ENCODE measurements around the gene ZNF891. TPM values are rescaled to one million over a fixed set of nuclear protein-coding genes. Genes with fewer than 3 reads are reported as not detected.

ZNF891 gene
- total and polyA plus RNA-seq, 2 of the 8 experiments (the other 6 are each of a cell fraction or from before 2014, with no cell fraction given), result 1.3 to 3.1 TPM

- no peak overlapping the region for H3K4me2 ChIP-seq (ENCODE audit: insufficient read depth in 1 of 2, low read depth in 2 of 2, low read length in 2 of 2)
- no peak overlapping the region for H3K14ac ChIP-seq (ENCODE audit: insufficient read length)
- H3K27ac ChIP-seq (ENCODE audit: low read depth, low read length), result no peak overlapping the region
- H3K23me2 ChIP-seq (ENCODE audit: low read depth, low read length), result no peaks in the 10 kb centered on the region
- no peak overlapping the region for H3K18ac ChIP-seq (ENCODE audit: extremely low read depth, low read length)
- H2AFZ ChIP-seq (ENCODE audit: low read length), result no peak overlapping the region
- no peak overlapping the region for H4K5ac ChIP-seq (ENCODE audit: insufficient read length, low read depth, low read length)
- no peak overlapping the region for H4K8ac ChIP-seq (ENCODE audit: extremely low read depth, insufficient read depth, low read length)
- H3K56ac ChIP-seq (replicated peaks; ENCODE audit: insufficient read length, low read depth, low read length), result no peak overlapping the region
- no peak overlapping the region for H2BK120ac ChIP-seq (replicated peaks; ENCODE audit: low read depth, low read length)
- CTCF ChIA-PET (ENCODE audit: partially characterized antibody), result interaction anchor here (1.1 kb wide), 1 partner anchor 23 kb away, joined by 3 read pairs; no protein-coding TSS in a partner anchor
- H3K4me1 ChIP-seq (replicated peaks in 1 of 4; ENCODE audit: control insufficient read depth in 3 of 4, insufficient read depth in 4 of 4, low read length in 3 of 4), result no peaks in the 10 kb centered on the region
- no peaks in the 10 kb centered on the region for H4K20me1 ChIP-seq (replicated peaks in 1 of 2; ENCODE audit: control insufficient read depth in 1 of 2, insufficient read depth in 2 of 2, low read length in 2 of 2)
- no peak overlapping the region for H4K91ac ChIP-seq (replicated peaks; ENCODE audit: insufficient read length, low read length)
- no peaks in the 10 kb centered on the region; a peak in 1 of 4 replicates for H3K79me2 ChIP-seq (ENCODE audit: control insufficient read depth in 1 of 2, insufficient read depth in 2 of 2, low read length in 2 of 2)
- FAIRE-seq (no peak), DNase-seq (ENCODE audit: low read depth in 1 of 2, low spot score in 2 of 2) (no peak)
- no peak overlapping the region for H2AK5ac ChIP-seq (ENCODE audit: low read depth, low read length)
- no peaks in the 10 kb centered on the region for H3K79me1 ChIP-seq (ENCODE audit: low read depth, low read length)
- no peak overlapping the region for H3K9ac ChIP-seq (replicated peaks in 1 of 4; ENCODE audit: extremely low read depth in 1 of 4, low read depth in 3 of 4, low read length in 3 of 4)
- no peak for TF ChIP-seq NRF1 (IDR thresholded peaks at IDR 0.05; ENCODE audit: low read depth, low read length)
- peak; percentile 92 for TF ChIP-seq ZNF274 (IDR thresholded peaks at IDR 0.05; ENCODE audit: borderline replicate concordance, extremely low read depth, low read length)
- H2BK12ac ChIP-seq (ENCODE audit: low read depth, low read length), result no peak overlapping the region
- H2BK20ac ChIP-seq (ENCODE audit: low read length), result no peak overlapping the region
- peaks cover 16 to 81% (median 52%) of the 10 kb centered on the region in 4 experiments; a peak in 7 of 8 replicates for H3K36me3 ChIP-seq (ENCODE audit: control insufficient read depth in 2 of 4, insufficient read depth in 4 of 4, low read length in 3 of 4)
- 0 out of 8 replicates have a peak overlapping the region, but pooled peaks of 1 of the 4 experiments have one; percentile 7 for H3K4me3 ChIP-seq (ENCODE audit: extremely low read depth in 1 of 4, insufficient read depth in 2 of 4, low read depth in 3 of 4, low read length in 4 of 4)
- H3K9me3 ChIP-seq (ENCODE audit: insufficient read depth in 2 of 2, low read depth in 1 of 2, low read length in 1 of 2), result peaks cover 76 to 79% of the 10 kb centered on the region in 2 experiments
- no peak overlapping the region for H2BK15ac ChIP-seq (ENCODE audit: low read length)
- H3K4ac ChIP-seq (replicated peaks; ENCODE audit: insufficient read length, low read depth, low read length), result no peak overlapping the region
- H3K23ac ChIP-seq (ENCODE audit: insufficient read length), result no peak overlapping the region
- 86% methylated on average over 2 of the region's 2 CpGs; no CpG with 5 or more reads in 1 of the 2 experiments for WGBS, 2 experiments (ENCODE audit: extremely low coverage in 1 of 2, insufficient coverage in 1 of 2, insufficient read length in 1 of 2, insufficient replicate concordance in 2 of 2, low coverage in 1 of 2, low lambda C conversion rate in 2 of 2, missing lambda C conversion rate in 1 of 2)
- H3K27me3 ChIP-seq (replicated peaks in 1 of 4; ENCODE audit: control insufficient read depth in 3 of 4, extremely low read depth in 1 of 4, insufficient read depth in 3 of 4, low read length in 3 of 4), result no peaks in the 10 kb centered on the region
- POLR2A ChIA-PET (ENCODE audit: partially characterized antibody), result no interaction called here
- H2BK5ac ChIP-seq (ENCODE audit: low read depth, low read length), result no peak overlapping the region
These were observed 26.1 kb upstream of the ZNF891 start for GRCh38 chr12:133156125-133156690.
